HCT116 (cell line): Measurements from ENCODE around the gene TMEM165.

Source experiments
- ATF3 ChIP-seq: IDR thresholded peaks from 2 replicates; pipeline ENCODE4 v1.6.1; 2012
- EZH2 ChIP-seq: fragments of 200-600 bp; sonication (generic); IDR thresholded peaks from 2 replicates; pipeline ENCODE4 v1.6.1; 2017; ENCODE audit warnings: antibody characterized with exemption, mixed run types
- RAD21 ChIP-seq: IDR thresholded peaks from 2 replicates; pipeline ENCODE4 v1.6.1; 2012; ENCODE audit warnings: low read depth, mild to moderate bottlenecking
- SP1 ChIP-seq: IDR thresholded peaks from 2 replicates; pipeline ENCODE4 v1.6.1; 2012; ENCODE audit warnings: low read depth
- SRF ChIP-seq: IDR thresholded peaks from 2 replicates; pipeline ENCODE4 v1.6.1; 2012; ENCODE audit warnings: low read depth
- ZNF274 ChIP-seq: fragments of 200-500 bp; sonication (Bioruptor generic); IDR thresholded peaks from 2 replicates; pipeline ENCODE4 v1.6.1; 2014; ENCODE audit warnings: mild to moderate bottlenecking, low read depth, low read length, inconsistent platforms
- TF ChIP-seq, protein P1 (sequence below), 3 experiments: fragments of 200-600 bp in 1 of 3; sonication (generic) in 1 of 3; IDR thresholded peaks in 2 of 3; conservative IDR thresholded peaks in 1 of 3; 2 replicates each; pipeline ENCODE4 v1.5.1; 2012 to 2017; ENCODE audit warnings: low read depth in 2 of 3, low read length in 2 of 3, antibody characterized with exemption in 1 of 3, borderline replicate concordance in 1 of 3, control low read depth in 1 of 3, mild to moderate bottlenecking in 1 of 3, mixed read lengths in 1 of 3, mixed run types in 1 of 3, moderate library complexity in 1 of 3; ENCODE audit not compliant: insufficient read depth in 1 of 3
- TF ChIP-seq, protein P2 (sequence below): IDR thresholded peaks from 2 replicates; pipeline ENCODE4 v1.6.1; 2012

- TF ChIP-seq, protein P1, sequence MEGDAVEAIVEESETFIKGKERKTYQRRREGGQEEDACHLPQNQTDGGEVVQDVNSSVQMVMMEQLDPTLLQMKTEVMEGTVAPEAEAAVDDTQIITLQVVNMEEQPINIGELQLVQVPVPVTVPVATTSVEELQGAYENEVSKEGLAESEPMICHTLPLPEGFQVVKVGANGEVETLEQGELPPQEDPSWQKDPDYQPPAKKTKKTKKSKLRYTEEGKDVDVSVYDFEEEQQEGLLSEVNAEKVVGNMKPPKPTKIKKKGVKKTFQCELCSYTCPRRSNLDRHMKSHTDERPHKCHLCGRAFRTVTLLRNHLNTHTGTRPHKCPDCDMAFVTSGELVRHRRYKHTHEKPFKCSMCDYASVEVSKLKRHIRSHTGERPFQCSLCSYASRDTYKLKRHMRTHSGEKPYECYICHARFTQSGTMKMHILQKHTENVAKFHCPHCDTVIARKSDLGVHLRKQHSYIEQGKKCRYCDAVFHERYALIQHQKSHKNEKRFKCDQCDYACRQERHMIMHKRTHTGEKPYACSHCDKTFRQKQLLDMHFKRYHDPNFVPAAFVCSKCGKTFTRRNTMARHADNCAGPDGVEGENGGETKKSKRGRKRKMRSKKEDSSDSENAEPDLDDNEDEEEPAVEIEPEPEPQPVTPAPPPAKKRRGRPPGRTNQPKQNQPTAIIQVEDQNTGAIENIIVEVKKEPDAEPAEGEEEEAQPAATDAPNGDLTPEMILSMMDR (IDR thresholded peaks at IDR 0.05 in 2 of 3, conservative IDR thresholded peaks at IDR 0.05 in 1 of 3; ENCODE audit: borderline replicate concordance in 1 of 3, insufficient read depth in 1 of 3, low read depth in 2 of 3, low read length in 2 of 3): no peak
- no peak for TF ChIP-seq ZNF274
- TF ChIP-seq, protein P2, sequence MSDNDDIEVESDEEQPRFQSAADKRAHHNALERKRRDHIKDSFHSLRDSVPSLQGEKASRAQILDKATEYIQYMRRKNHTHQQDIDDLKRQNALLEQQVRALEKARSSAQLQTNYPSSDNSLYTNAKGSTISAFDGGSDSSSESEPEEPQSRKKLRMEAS: no peak
- no peak for TF ChIP-seq RAD21
- no peak for TF ChIP-seq EZH2
- TF ChIP-seq SRF: no peak
- TF ChIP-seq ATF3: no peak
- no peak for TF ChIP-seq SP1
These were observed 22.3 kb upstream of the TMEM165 start for GRCh38 chr4:55373461-55373860.
